HCT116 (cell line): ENCODE data around the gene RECK. TPM values are rescaled to one million over a fixed set of nuclear protein-coding genes. Genes with fewer than 3 reads are reported as not detected.

ENCODE experiments used
- ATAC-seq: fragments of 200-7000 bp; cut with Tn5 transposase; 2 replicates; pipeline ENCODE4 v1.9.1; 2020; ENCODE audit warnings: mild to moderate bottlenecking, moderate library complexity
- BruUV-seq: library from RNA; stranded (reverse); fragments of 400-500 nt; replicated peaks from 2 replicates; lab custom pipeline; 2021; lab: Mats Ljungman, UMichigan
- CTCF ChIA-PET: fragments of 300-600 bp; sonication (Branson Sonifier 250); formaldehyde crosslinking; loops from one replicate; lab custom pipeline; 2021; ENCODE audit warnings: antibody characterized with exemption; lab: Charles Lee
- POLR2A ChIA-PET: fragments of 300-600, 350-600 bp; sonication (Branson Sonifier 250); formaldehyde crosslinking; loops from one replicate; lab custom pipeline; 2021; ENCODE audit warnings: antibody characterized with exemption; lab: Charles Lee
- RAD21 ChIA-PET, 2 experiments: fragments of 300-600 bp; sonication (Branson Sonifier 250); formaldehyde crosslinking; loops; one replicate each; lab custom pipeline; 2023; ENCODE audit warnings: low total read pairs in 2 of 2; ENCODE audit not compliant: uncharacterized antibody in 2 of 2, unreplicated experiment in 2 of 2, low non-redundant PET in 1 of 2; lab: Charles Lee
- DNase-seq: peaks from one replicate; pipeline ENCODE4 v3.0.0-alpha.2; 2010; ENCODE audit warnings: low read depth, low spot score
- H2AFZ ChIP-seq: fragments of 200-600 bp; shearing (Covaris generic), sonication (generic); 2 replicates; pipeline ENCODE4 v1.6.1; 2017; ENCODE audit warnings: low read depth, mixed run types, mixed read lengths, antibody characterized with exemption, low read length; ENCODE audit not compliant: poor library complexity, severe bottlenecking
- H3K27ac ChIP-seq: 2 replicates; pipeline ENCODE4 v1.5.1; 2012; ENCODE audit warnings: low read depth, low read length
- H3K27me3 ChIP-seq: fragments of 200-600 bp; sonication (generic); 2 replicates; pipeline ENCODE4 v1.6.1; 2016; ENCODE audit warnings: mixed run types, low read length, mixed read lengths; ENCODE audit not compliant: insufficient read depth
- H3K36me3 ChIP-seq, 2 experiments: fragments of 200-500 bp in 1 of 2; fragments of 200-600 bp in 1 of 2; sonication (Bioruptor generic) in 1 of 2; sonication (generic) in 1 of 2; 2 replicates each; pipeline versions ENCODE4 v1.5.1 to v1.6.1; 2014 to 2016; ENCODE audit warnings: low read length in 2 of 2, inconsistent platforms in 1 of 2, mixed read lengths in 1 of 2, mixed run types in 1 of 2; ENCODE audit not compliant: insufficient read depth in 2 of 2, control insufficient read depth in 1 of 2
- H3K4me1 ChIP-seq, 2 experiments: fragments of 200-600 bp in 1 of 2; sonication (generic) in 1 of 2; 2 replicates each; pipeline versions ENCODE4 v1.5.1 to v1.6.1; 2012 to 2017; ENCODE audit warnings: low read length in 2 of 2, inconsistent platforms in 1 of 2, mild to moderate bottlenecking in 1 of 2, mixed read lengths in 1 of 2, mixed run types in 1 of 2, moderate library complexity in 1 of 2; ENCODE audit not compliant: insufficient read depth in 2 of 2, control insufficient read depth in 1 of 2
- H3K4me2 ChIP-seq: fragments of 200-600 bp; sonication (generic); 2 replicates; pipeline ENCODE4 v1.6.1; 2017; ENCODE audit warnings: mixed run types, low read length, mixed read lengths
- H3K4me3 ChIP-seq, 2 experiments: fragments of 200-600 bp in 1 of 2; sonication (generic) in 1 of 2; replicated peaks in 1 of 2; 2 replicates each; pipeline ENCODE4 v1.5.1; 2011 to 2016; ENCODE audit warnings: low read length in 2 of 2, control low read depth in 1 of 2, low read depth in 1 of 2, mild to moderate bottlenecking in 1 of 2, mixed read lengths in 1 of 2, mixed run types in 1 of 2
- H3K79me2 ChIP-seq: fragments of 200-600 bp; sonication (generic); 2 replicates; pipeline ENCODE4 v1.6.1; 2017; ENCODE audit warnings: mild to moderate bottlenecking, mixed run types, low read length, moderate library complexity, mixed read lengths; ENCODE audit not compliant: insufficient read depth
- H3K9ac ChIP-seq: fragments of 200-600 bp; sonication (generic); 2 replicates; pipeline ENCODE4 v1.6.1; 2016; ENCODE audit warnings: low read length, mixed read lengths
- H3K9me2 ChIP-seq: fragments of 200-600 bp; sonication (generic), shearing (Covaris generic); 2 replicates; pipeline ENCODE4 v1.6.1; 2017; ENCODE audit warnings: mixed run types, mild to moderate bottlenecking, moderate library complexity; ENCODE audit not compliant: insufficient read depth
- H3K9me3 ChIP-seq, 2 experiments: fragments of 200-500 bp in 1 of 2; fragments of 200-600 bp in 1 of 2; sonication (Bioruptor generic) in 1 of 2; sonication (generic) in 1 of 2; 2 replicates each; pipeline ENCODE4 v1.6.1; 2014 to 2017; ENCODE audit warnings: low read length in 2 of 2, mixed read lengths in 2 of 2, inconsistent platforms in 1 of 2, low read depth in 1 of 2, mild to moderate bottlenecking in 1 of 2, mixed run types in 1 of 2, moderate library complexity in 1 of 2; ENCODE audit not compliant: control insufficient read depth in 1 of 2, insufficient read depth in 1 of 2
- H4K20me1 ChIP-seq: fragments of 200-600 bp; sonication (generic), shearing (Covaris generic); 2 replicates; pipeline ENCODE4 v1.6.1; 2017; ENCODE audit warnings: mixed run types, mild to moderate bottlenecking, moderate library complexity; ENCODE audit not compliant: insufficient read depth
- CTCF ChIP-seq, 3 experiments: fragments of 200-600 bp in 1 of 3; sonication (generic) in 1 of 3; IDR thresholded peaks in 2 of 3; conservative IDR thresholded peaks in 1 of 3; 2 replicates each; pipeline ENCODE4 v1.5.1; 2012 to 2017; ENCODE audit warnings: low read depth in 2 of 3, low read length in 2 of 3, antibody characterized with exemption in 1 of 3, borderline replicate concordance in 1 of 3, control low read depth in 1 of 3, mild to moderate bottlenecking in 1 of 3, mixed read lengths in 1 of 3, mixed run types in 1 of 3, moderate library complexity in 1 of 3; ENCODE audit not compliant: insufficient read depth in 1 of 3
- ELF1 ChIP-seq: IDR thresholded peaks from 2 replicates; pipeline ENCODE4 v1.6.1; 2012; ENCODE audit warnings: low read depth, borderline replicate concordance
- EZH2 ChIP-seq: fragments of 200-600 bp; sonication (generic); IDR thresholded peaks from 2 replicates; pipeline ENCODE4 v1.6.1; 2017; ENCODE audit warnings: antibody characterized with exemption, mixed run types
- EZH2phosphoT487 ChIP-seq: fragments of 200-600 bp; IDR thresholded peaks from 2 replicates; pipeline ENCODE4 v1.6.1; 2018; ENCODE audit warnings: antibody characterized with exemption, borderline replicate concordance
- POLR2AphosphoS5 ChIP-seq: IDR thresholded peaks from 2 replicates; pipeline ENCODE4 v1.6.1; 2011; ENCODE audit warnings: mild to moderate bottlenecking, low read depth, low read length, moderate library complexity
- RAD21 ChIP-seq: IDR thresholded peaks from 2 replicates; pipeline ENCODE4 v1.6.1; 2012; ENCODE audit warnings: low read depth, mild to moderate bottlenecking
- SIN3A ChIP-seq: IDR thresholded peaks from 2 replicates; pipeline ENCODE4 v1.6.1; 2012; ENCODE audit warnings: low read depth
- SP1 ChIP-seq: IDR thresholded peaks from 2 replicates; pipeline ENCODE4 v1.6.1; 2012; ENCODE audit warnings: low read depth
- SRF ChIP-seq: IDR thresholded peaks from 2 replicates; pipeline ENCODE4 v1.6.1; 2012; ENCODE audit warnings: low read depth
- YY1 ChIP-seq: IDR thresholded peaks from 2 replicates; pipeline ENCODE4 v1.6.1; 2011; ENCODE audit warnings: low read length, low read depth, moderate library complexity, mild to moderate bottlenecking; ENCODE audit not compliant: insufficient replicate concordance; ENCODE audit errors: extremely low read depth
- intact Hi-C: fragments of 100-400 bp; cut with micrococcal nuclease; formaldehyde crosslinking; loops from 2 replicates; pipeline ENCODE4 v1.10.0; 2022
- total RNA-seq: library from RNA; stranded (reverse); gene quantifications from one replicate; pipeline ENCODE4 v1.2.1, GENCODE V29; 2021; ENCODE audit not compliant: unreplicated experiment
- TF ChIP-seq, protein P1 (sequence below): IDR thresholded peaks from 2 replicates; pipeline ENCODE4 v1.6.1; 2012

The RECK gene
- total RNA-seq, 1 experiment from 2014 or later, result 3.8 TPM

- BruUV-seq, result no TSS peak
- H3K9ac ChIP-seq, result no peak overlapping the region
- no peak overlapping the region for H3K27ac ChIP-seq
- no peaks in the 10 kb centered on the region for H3K27me3 ChIP-seq
- intact Hi-C loops, result loop anchor here (10.0 kb wide), 1 partner anchor 216 kb away; no protein-coding TSS in a partner anchor
- DNase-seq (no peak), ATAC-seq (no peak)
- no peak for TF ChIP-seq ELF1
- no peak for TF ChIP-seq SIN3A
- no peak for TF ChIP-seq EZH2phosphoT487
- no peak for TF ChIP-seq SP1
- TF ChIP-seq SRF, result no peak
- TF ChIP-seq, protein P1, sequence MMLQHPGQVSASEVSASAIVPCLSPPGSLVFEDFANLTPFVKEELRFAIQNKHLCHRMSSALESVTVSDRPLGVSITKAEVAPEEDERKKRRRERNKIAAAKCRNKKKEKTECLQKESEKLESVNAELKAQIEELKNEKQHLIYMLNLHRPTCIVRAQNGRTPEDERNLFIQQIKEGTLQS, result no peak
- TF ChIP-seq EZH2, result no peak
- no peak for TF ChIP-seq RAD21
- no peak for TF ChIP-seq YY1
- TF ChIP-seq POLR2AphosphoS5, result no peak
- no peaks in the 10 kb centered on the region for H3K36me3 ChIP-seq
- H3K4me1 ChIP-seq, result no peaks in the 10 kb centered on the region
- H4K20me1 ChIP-seq, result no peaks in the 10 kb centered on the region
- no peak overlapping the region for H3K4me2 ChIP-seq
- H3K79me2 ChIP-seq, result no peaks in the 10 kb centered on the region
- POLR2A ChIA-PET, result interaction anchor here (1.3 kb wide), 1 partner anchor 81 kb away, joined by 5 read pairs; no protein-coding TSS in a partner anchor
- no peaks in the 10 kb centered on the region for H3K9me2 ChIP-seq
- CTCF ChIA-PET, result no interaction called here
- H3K4me3 ChIP-seq, result no peak overlapping the region
- no peaks in the 10 kb centered on the region for H3K9me3 ChIP-seq
- no peak overlapping the region for H2AFZ ChIP-seq
- RAD21 ChIA-PET, result no interaction called here
These were observed 72.4 kb downstream of the RECK start for GRCh38 chr9:36109071-36109470.

GRCh38 chr9:36110434-36110833, 73.7 kb downstream of the RECK start:
- Histone ChIP-seq H3K9me2 (no peaks in the 10 kb centered on the region), H3K36me3 (no peaks in the 10 kb centered on the region), H3K4me3 (no peak overlapping the region), H3K27ac (no peak overlapping the region), H4K20me1 (no peaks in the 10 kb centered on the region), H3K4me2 (no peak overlapping the region), H3K4me1 (no peaks in the 10 kb centered on the region), H2AFZ (no peak overlapping the region), H3K9me3 (no peaks in the 10 kb centered on the region), H3K27me3 (no peaks in the 10 kb centered on the region), H3K79me2 (no peaks in the 10 kb centered on the region), H3K9ac (no peak overlapping the region)
- ChIA-PET POLR2A (no interaction called here), CTCF (interaction anchor here (1.1 kb wide), 1 partner anchor 9 kb away, joined by 4 read pairs; no protein-coding TSS in a partner anchor), RAD21 (no interaction called here)
- TF ChIP-seq CTCF (IDR thresholded peaks at IDR 0.05 in 2 of 3, conservative IDR thresholded peaks at IDR 0.05 in 1 of 3; ENCODE audit: borderline replicate concordance in 1 of 3, insufficient read depth in 1 of 3, low read depth in 2 of 3, low read length in 2 of 3), result peak in 2 of 3 experiments; percentile 19 to 37; a peak in 3 of 6 replicates
- no peak for TF ChIP-seq SP1
- TF ChIP-seq RAD21, result peak; percentile 41; the same call in 1 of the 2 replicates
- no peak for DNase-seq
- no TSS peak for BruUV-seq
- ATAC-seq, result no peak
- intact Hi-C loops, result no loop called here
